Naive thymus-derived CD8-positive, alpha-beta T cell (primary cell): ENCODE measurements around the gene MS4A8. TPM values are rescaled to one million over a fixed set of nuclear protein-coding genes. Genes with fewer than 3 reads are reported as not detected.
"Not testable (repeated sequence)": the region's sequence is repeated elsewhere in the genome, so short reads cannot be mapped to it uniquely, and the experiment has no call there.

ENCODE experiments used
- ATAC-seq, 2 donors: fragments of 150-1000 bp; cut with Tn5 transposase in 1 of 2; sonication (Bioruptor Pico), chemical (Tn5 transposase) in 1 of 2; 1 replicate in 1 of 2; 2 replicates in 1 of 2; pipeline ENCODE4 v1.10.0; 2021; ENCODE audit warnings: mild to moderate bottlenecking in 2 of 2, moderate library complexity in 2 of 2
- POLR2A ChIA-PET: fragments of 350-600 bp; sonication (Branson Sonifier 250); formaldehyde crosslinking; loops from one replicate; lab custom pipeline; 2021; ENCODE audit warnings: antibody characterized with exemption; lab: Charles Lee
- DNase-seq, 10 donors: peaks; one replicate each; pipeline versions ENCODE4 v3.0.0 to v3.0.0-alpha.2; 2020 to 2022
- H3K27ac Mint-ChIP-seq, 10 donors: one replicate each; pipeline ENCODE4 v1.8.0; 2020 to 2022; ENCODE audit warnings: mild to moderate bottlenecking in 10 of 10, mixed read lengths in 10 of 10, moderate library complexity in 4 of 10, inconsistent platforms in 1 of 10
- H3K27me3 Mint-ChIP-seq, 5 donors: one replicate each; pipeline ENCODE4 v1.8.0; 2021 to 2022; ENCODE audit warnings: mixed read lengths in 5 of 5
- H3K36me3 Mint-ChIP-seq, 3 donors: one replicate each; pipeline ENCODE4 v1.8.0; 2020 to 2022; ENCODE audit warnings: mixed read lengths in 3 of 3, mild to moderate bottlenecking in 2 of 3, inconsistent platforms in 1 of 3
- H3K4me1 Mint-ChIP-seq, 4 donors: one replicate each; pipeline ENCODE4 v1.8.0; 2021 to 2022; ENCODE audit warnings: mixed read lengths in 4 of 4
- H3K4me3 Mint-ChIP-seq, 10 donors: one replicate each; pipeline ENCODE4 v1.8.0; 2020 to 2022; ENCODE audit warnings: mild to moderate bottlenecking in 10 of 10, mixed read lengths in 10 of 10, moderate library complexity in 6 of 10, inconsistent platforms in 1 of 10
- H3K9me3 Mint-ChIP-seq, 9 donors: one replicate each; pipeline ENCODE4 v1.8.0; 2020 to 2022; ENCODE audit warnings: mixed read lengths in 9 of 9, mild to moderate bottlenecking in 3 of 9, inconsistent platforms in 1 of 9, moderate library complexity in 1 of 9
- polyA plus RNA-seq, 3 donors: library from polyadenylated mRNA; unstranded; fragments of 300-500 nt; fragmentation: Illumina TruSeq; gene quantifications; one replicate each; pipeline ENCODE4 v1.2.3, GENCODE V29; 2021
- total RNA-seq, 8 experiments: library from RNA in 2 of 8; stranded (reverse) in 2 of 8; gene quantifications; one replicate each; pipeline ENCODE4 v1.2.3 and lab custom pipeline; 2021 to 2026

MS4A8 gene
- total RNA-seq: not detected
- polyA plus RNA-seq: not detected
- 0 reads per million in 6 experiments for total RNA-seq (lab: John Stamatoyannopoulos, UW)

- Mint-ChIP-seq H3K9me3 (peaks cover 0 to 7% (median 0%) of the 10 kb centered on the region in 9 donors), H3K4me1 (no peaks in the 10 kb centered on the region), H3K4me3 (no peak within 1 kb of the TSS), H3K36me3 (no peaks in the 10 kb centered on the region), H3K27ac (no peak within 1 kb of the TSS), H3K27me3 (peaks cover 0 to 6% (median 1%) of the 10 kb centered on the region in 5 donors)
- ATAC-seq (no peak), DNase-seq (no peak)
- POLR2A ChIA-PET: no interaction called here
Measured at GRCh38 chr11:60699284-60699691, at the start of gene MS4A8. MS4A8 (plus strand) TSS chr11:60699612; CDS start chr11:60700861, 1,249 bp downstream.

- ATAC-seq: no peak
- H3K27ac Mint-ChIP-seq: no peak overlapping the region
Measured at GRCh38 chr11:60657888-60658287, 41.5 kb upstream of the MS4A8 start.

GRCh38 chr11:60658409-60658808 is 41.0 kb upstream of the MS4A8 start:
- H3K4me1 Mint-ChIP-seq: no peaks in the 10 kb centered on the region
- POLR2A ChIA-PET: no interaction called here

More at GRCh38 chr11:60657888-60658287, 41.5 kb upstream of the MS4A8 start:
- H3K36me3 Mint-ChIP-seq: no peaks in the 10 kb centered on the region
- H3K27me3 Mint-ChIP-seq: peaks cover 4 to 21% (median 14%) of the 10 kb centered on the region in 5 donors
- H3K9me3 Mint-ChIP-seq: no peaks in the 10 kb centered on the region
- H3K4me1 Mint-ChIP-seq: no peaks in the 10 kb centered on the region
- no peak for DNase-seq
- H3K4me3 Mint-ChIP-seq: no peak overlapping the region
- POLR2A ChIA-PET: no interaction called here

GRCh38 chr11:60672255-60672654 is 27.2 kb upstream of the MS4A8 start:
- Mint-ChIP-seq H3K27ac (no peak overlapping the region), H3K27me3 (peaks cover 0 to 15% (median 14%) of the 10 kb centered on the region in 5 donors), H3K36me3 (peaks cover 0 to 34% (median 12%) of the 10 kb centered on the region in 3 donors), H3K9me3 (peaks cover 5 to 33% (median 19%) of the 10 kb centered on the region in 9 donors), H3K4me3 (no peak overlapping the region), H3K4me1 (no peaks in the 10 kb centered on the region)
- DNase-seq: no peak
- POLR2A ChIA-PET: no interaction called here
- no peak for ATAC-seq

More at GRCh38 chr11:60658409-60658808, 41.0 kb upstream of the MS4A8 start:
- H3K4me3 Mint-ChIP-seq: no peak overlapping the region
- no peak overlapping the region for H3K27ac Mint-ChIP-seq
- H3K9me3 Mint-ChIP-seq: no peaks in the 10 kb centered on the region
- H3K27me3 Mint-ChIP-seq: peaks cover 7 to 23% (median 16%) of the 10 kb centered on the region in 5 donors
- ATAC-seq (no peak), DNase-seq (no peak)
- no peaks in the 10 kb centered on the region for H3K36me3 Mint-ChIP-seq

- Mint-ChIP-seq H3K36me3 (peaks cover 0 to 51% (median 25%) of the 10 kb centered on the region in 3 donors), H3K27me3 (peaks cover 11 to 21% (median 17%) of the 10 kb centered on the region in 5 donors), H3K9me3 (peaks cover 16 to 64% (median 39%) of the 10 kb centered on the region in 9 donors)
- H3K4me1 Mint-ChIP-seq, DNase-seq, ATAC-seq, H3K4me3 Mint-ChIP-seq, H3K27ac Mint-ChIP-seq, POLR2A ChIA-PET: not testable (repeated sequence)
Measured at GRCh38 chr11:60678231-60678630, 21.2 kb upstream of the MS4A8 start.

- ATAC-seq (no peak), DNase-seq (no peak)
- peaks cover 0 to 6% (median 0%) of the 10 kb centered on the region in 4 donors for H3K4me1 Mint-ChIP-seq
- no peak overlapping the region for H3K27ac Mint-ChIP-seq
- H3K27me3 Mint-ChIP-seq: peaks cover 8 to 20% (median 13%) of the 10 kb centered on the region in 5 donors
- H3K9me3 Mint-ChIP-seq: peaks cover 16 to 57% (median 37%) of the 10 kb centered on the region in 9 donors
- POLR2A ChIA-PET: no interaction called here
- no peak overlapping the region for H3K4me3 Mint-ChIP-seq
- peaks cover 0 to 44% (median 25%) of the 10 kb centered on the region in 3 donors for H3K36me3 Mint-ChIP-seq
Measured at GRCh38 chr11:60679879-60680278, 19.5 kb upstream of the MS4A8 start.

- no peak for DNase-seq
- H3K4me3 Mint-ChIP-seq: no peak overlapping the region
- H3K4me1 Mint-ChIP-seq: peaks cover 0 to 6% (median 0%) of the 10 kb centered on the region in 4 donors
- peaks cover 16 to 57% (median 37%) of the 10 kb centered on the region in 9 donors for H3K9me3 Mint-ChIP-seq
- POLR2A ChIA-PET: no interaction called here
- ATAC-seq: no peak
- no peak overlapping the region for H3K27ac Mint-ChIP-seq
- peaks cover 0 to 44% (median 25%) of the 10 kb centered on the region in 3 donors for H3K36me3 Mint-ChIP-seq
- peaks cover 8 to 20% (median 14%) of the 10 kb centered on the region in 5 donors for H3K27me3 Mint-ChIP-seq
Measured at GRCh38 chr11:60680455-60681119, 18.8 kb upstream of the MS4A8 start.

- H3K27ac Mint-ChIP-seq, H3K4me1 Mint-ChIP-seq, POLR2A ChIA-PET, H3K4me3 Mint-ChIP-seq, ATAC-seq, DNase-seq: not testable (repeated sequence)
- peaks cover 0 to 17% (median 7%) of the 10 kb centered on the region in 3 donors for H3K36me3 Mint-ChIP-seq
- peaks cover 3 to 23% (median 16%) of the 10 kb centered on the region in 9 donors for H3K9me3 Mint-ChIP-seq
- H3K27me3 Mint-ChIP-seq: peaks cover 3 to 13% (median 11%) of the 10 kb centered on the region in 5 donors
Measured at GRCh38 chr11:60684541-60684848, 14.9 kb upstream of the MS4A8 start.

GRCh38 chr11:60691661-60692060 is 7.8 kb upstream of the MS4A8 start:
- no peak overlapping the region for H3K27ac Mint-ChIP-seq
- POLR2A ChIA-PET: no interaction called here
- H3K27me3 Mint-ChIP-seq: peaks cover 3 to 35% (median 17%) of the 10 kb centered on the region in 5 donors
- no peak overlapping the region for H3K4me3 Mint-ChIP-seq
- peaks cover 0 to 7% (median 0%) of the 10 kb centered on the region in 9 donors for H3K9me3 Mint-ChIP-seq
- DNase-seq (no peak), ATAC-seq (no peak)
- H3K4me1 Mint-ChIP-seq: no peaks in the 10 kb centered on the region
- H3K36me3 Mint-ChIP-seq: no peaks in the 10 kb centered on the region

GRCh38 chr11:60699936-60700335 is 524 bp downstream of the MS4A8 start:
- DNase-seq: no peak
- H3K9me3 Mint-ChIP-seq: peaks cover 0 to 7% (median 0%) of the 10 kb centered on the region in 9 donors
- H3K4me3 Mint-ChIP-seq: no peak overlapping the region
- POLR2A ChIA-PET: no interaction called here
- no peak overlapping the region for H3K27ac Mint-ChIP-seq
- H3K4me1 Mint-ChIP-seq: no peaks in the 10 kb centered on the region
- no peak for ATAC-seq
- H3K27me3 Mint-ChIP-seq: peaks cover 0 to 10% (median 1%) of the 10 kb centered on the region in 5 donors
- H3K36me3 Mint-ChIP-seq: no peaks in the 10 kb centered on the region

GRCh38 chr11:60700689-60701468 is 1.5 kb downstream of the MS4A8 start:
- peaks cover 0 to 11% (median 4%) of the 10 kb centered on the region in 5 donors for H3K27me3 Mint-ChIP-seq
- peaks cover 0 to under 1% (median 0%) of the 10 kb centered on the region in 9 donors for H3K9me3 Mint-ChIP-seq
- H3K36me3 Mint-ChIP-seq: no peaks in the 10 kb centered on the region
- no peak overlapping the region for H3K27ac Mint-ChIP-seq
- H3K4me1 Mint-ChIP-seq: no peaks in the 10 kb centered on the region
- ATAC-seq (no peak), DNase-seq (no peak)
- no peak overlapping the region for H3K4me3 Mint-ChIP-seq
- POLR2A ChIA-PET: no interaction called here

GRCh38 chr11:60701469-60701818 is 2.0 kb downstream of the MS4A8 start:
- no peak overlapping the region for H3K27ac Mint-ChIP-seq
- POLR2A ChIA-PET: no interaction called here

GRCh38 chr11:60703374-60703773 is 4.0 kb downstream of the MS4A8 start:
- H3K27me3 Mint-ChIP-seq: peaks cover 0 to 12% (median 7%) of the 10 kb centered on the region in 5 donors
- no peaks in the 10 kb centered on the region for H3K36me3 Mint-ChIP-seq
- no peak for DNase-seq
- no peaks in the 10 kb centered on the region for H3K9me3 Mint-ChIP-seq
- no peak overlapping the region for H3K27ac Mint-ChIP-seq
- POLR2A ChIA-PET: no interaction called here
- H3K4me1 Mint-ChIP-seq: peaks cover 0 to 2% (median 0%) of the 10 kb centered on the region in 4 donors
- ATAC-seq: no peak
- no peak overlapping the region for H3K4me3 Mint-ChIP-seq

More at GRCh38 chr11:60701469-60701818, 2.0 kb downstream of the MS4A8 start:
- peaks cover 0 to 11% (median 4%) of the 10 kb centered on the region in 5 donors for H3K27me3 Mint-ChIP-seq
- H3K36me3 Mint-ChIP-seq: no peaks in the 10 kb centered on the region
- H3K4me3 Mint-ChIP-seq: no peak overlapping the region
- DNase-seq (no peak), ATAC-seq (no peak)
- no peaks in the 10 kb centered on the region for H3K4me1 Mint-ChIP-seq
- H3K9me3 Mint-ChIP-seq: no peaks in the 10 kb centered on the region
